NCI-H2107 (cell line): ENCODE results near the gene LRRC26.

Source experiments
- DNase-seq: peaks from one replicate; lab custom pipeline; 2025; lab: John Stamatoyannopoulos, UW

Gene LRRC26

DNA sequence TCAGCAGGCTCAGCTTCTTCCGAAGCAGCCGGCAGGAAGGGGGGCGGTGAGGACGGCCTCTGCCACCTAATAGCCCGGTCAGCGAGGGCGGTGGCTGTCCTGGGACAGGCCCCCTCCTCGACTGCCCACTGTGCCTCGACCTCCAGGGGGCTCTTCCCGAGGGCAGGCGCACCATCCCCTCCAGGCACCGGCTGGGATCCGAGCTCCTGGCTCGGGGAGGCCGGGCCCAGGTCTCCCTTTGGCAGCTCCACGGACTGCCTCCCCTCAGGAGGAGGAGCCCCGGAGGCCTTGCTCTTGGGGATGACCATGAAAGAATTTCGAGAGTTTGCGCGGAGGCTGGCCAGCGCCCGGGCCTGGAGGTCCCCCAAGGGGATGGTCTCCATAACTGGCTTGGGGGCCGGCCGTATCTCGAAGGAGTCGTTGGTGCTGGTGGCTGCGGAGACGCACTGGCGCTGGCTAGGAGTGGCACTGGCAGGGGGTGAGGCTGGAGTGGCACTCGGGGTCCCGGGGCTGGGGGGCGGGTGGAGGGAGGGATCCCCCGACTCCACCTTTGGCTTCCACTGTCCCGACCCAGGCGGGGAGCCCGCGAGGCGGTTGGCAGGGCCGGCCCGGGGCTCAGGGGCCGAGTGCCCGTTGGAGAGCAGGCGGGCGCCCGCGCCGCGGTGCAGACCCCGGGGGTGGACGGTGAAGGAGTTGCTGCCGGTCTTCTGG, 29.7 kb upstream of the LRRC26 start:
- no peak for DNase-seq

DNA sequence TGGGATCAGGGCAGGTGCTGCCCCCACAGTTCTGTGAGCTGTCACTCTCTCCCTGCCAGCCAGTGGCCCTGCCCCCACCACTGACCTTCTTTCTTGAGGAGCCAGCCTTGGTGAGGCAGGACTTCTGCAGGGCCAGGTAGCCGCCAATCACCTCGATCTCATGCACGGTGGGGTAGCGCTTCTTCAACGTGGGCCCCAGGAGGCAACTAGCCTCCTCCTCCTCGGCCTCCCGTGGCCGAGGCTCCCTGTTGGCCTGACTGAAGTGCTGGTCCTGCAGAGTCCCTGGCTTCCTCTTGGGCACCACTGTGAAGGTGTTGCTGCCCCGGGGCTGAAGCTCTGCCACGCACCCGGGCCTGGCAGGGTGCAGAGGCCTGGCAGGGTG, 29.0 kb upstream of the LRRC26 start:
- DNase-seq, result no peak

DNA sequence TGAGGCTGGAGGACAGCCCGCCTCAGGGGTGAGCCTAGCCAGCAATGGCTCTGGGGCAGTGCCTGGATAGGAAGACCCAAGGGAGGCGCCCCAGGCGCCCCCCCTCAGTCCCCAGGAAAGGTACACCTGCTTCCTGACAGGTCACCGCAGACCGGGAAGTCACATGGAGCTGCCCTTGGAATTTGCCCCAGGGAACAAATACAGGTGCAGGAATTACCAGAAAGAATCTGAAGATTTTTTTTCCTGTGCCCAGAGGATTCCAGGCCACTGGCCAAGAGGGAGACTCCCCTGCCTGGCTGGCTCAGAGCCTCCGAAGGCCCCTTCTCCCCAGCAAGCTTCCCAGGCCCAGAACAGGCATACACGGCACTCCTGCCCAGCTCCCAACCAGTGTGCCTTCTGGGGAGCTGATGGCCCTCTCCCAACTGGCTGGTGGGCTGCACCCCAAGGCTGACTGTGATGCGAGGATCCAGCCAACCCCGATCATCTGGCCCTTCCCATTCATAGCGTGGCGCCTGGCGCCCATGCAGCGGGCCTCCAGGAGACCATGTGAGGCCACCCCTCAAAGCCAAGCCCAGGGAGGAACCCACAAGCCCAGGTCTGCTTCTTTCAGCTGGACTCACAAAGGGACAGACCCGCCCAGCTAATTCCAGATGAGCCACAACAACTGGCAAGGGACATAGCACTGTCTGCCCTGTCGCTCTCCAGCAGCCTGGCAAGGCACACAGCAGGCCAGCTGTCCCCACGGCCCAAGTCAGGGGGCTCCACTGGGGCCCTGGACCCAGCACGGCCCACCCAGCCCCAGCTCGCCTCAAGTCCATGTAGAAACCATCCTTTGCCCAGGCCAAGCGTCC, 28.4 kb upstream of the LRRC26 start:
- no peak for DNase-seq

DNA sequence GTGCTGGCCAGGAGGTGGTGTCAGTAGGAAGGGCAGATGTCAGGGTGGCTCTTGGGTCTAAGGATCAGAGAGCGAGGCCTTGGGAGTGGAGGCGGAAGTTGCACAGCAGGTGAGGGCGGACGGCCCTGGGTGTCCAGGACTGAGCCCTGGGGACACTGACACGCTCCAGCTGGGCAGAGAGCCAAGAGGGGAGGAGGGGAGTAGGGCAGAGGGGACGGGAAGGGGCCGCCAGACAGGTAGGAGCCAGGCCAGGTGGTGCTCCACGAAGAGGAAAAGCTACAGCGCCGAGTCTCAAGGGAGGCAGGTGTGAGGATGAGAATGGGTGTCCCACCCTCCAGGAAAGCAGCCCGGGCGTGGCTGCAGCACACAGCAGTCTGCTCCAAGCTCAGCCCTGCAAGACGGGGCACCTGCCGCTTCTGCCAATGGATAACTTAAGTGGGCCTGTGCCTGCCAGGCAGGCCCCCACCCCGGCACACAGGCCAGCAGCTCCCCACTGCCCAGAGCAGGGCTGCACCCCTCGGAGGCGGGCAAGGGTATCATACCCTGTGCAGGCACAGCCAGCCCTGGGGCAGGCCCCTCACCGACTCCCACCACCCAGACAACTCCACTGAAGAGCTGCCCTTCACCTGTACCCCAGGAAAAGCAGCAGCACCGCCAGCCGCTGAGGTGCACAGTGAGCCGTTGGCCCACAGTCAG, 25.8 kb upstream of the LRRC26 start:
- DNase-seq, result peak; percentile 84

GRCh38 chr9:137194909-137195308, 25.1 kb upstream of the LRRC26 start:
- DNase-seq, result no peak

GRCh38 chr9:137194388-137194787, 24.5 kb upstream of the LRRC26 start:
- no peak for DNase-seq

DNA sequence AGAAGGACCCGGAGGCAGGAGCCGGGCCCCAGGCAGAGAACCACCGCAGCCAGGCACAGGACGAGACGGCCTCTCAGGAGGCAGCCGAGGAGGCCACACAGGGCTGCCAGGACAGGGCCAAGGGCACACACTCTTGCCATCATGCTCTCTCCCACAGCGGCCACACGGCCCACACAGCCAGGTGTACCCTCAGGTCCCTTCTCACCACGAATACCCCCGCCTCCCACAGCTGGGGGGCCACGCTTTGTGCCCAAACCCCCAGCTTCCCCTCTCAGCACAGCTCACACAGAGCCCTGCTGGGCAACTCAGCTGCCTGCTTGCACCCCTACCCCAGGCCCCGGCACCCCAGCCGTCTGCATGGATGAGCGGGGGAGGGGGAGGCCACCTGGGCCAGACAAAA, 23.9 kb upstream of the LRRC26 start:
- no peak for DNase-seq

GRCh38 chr9:137192859-137193258, 23.0 kb upstream of the LRRC26 start:
- DNase-seq, result no peak

DNA sequence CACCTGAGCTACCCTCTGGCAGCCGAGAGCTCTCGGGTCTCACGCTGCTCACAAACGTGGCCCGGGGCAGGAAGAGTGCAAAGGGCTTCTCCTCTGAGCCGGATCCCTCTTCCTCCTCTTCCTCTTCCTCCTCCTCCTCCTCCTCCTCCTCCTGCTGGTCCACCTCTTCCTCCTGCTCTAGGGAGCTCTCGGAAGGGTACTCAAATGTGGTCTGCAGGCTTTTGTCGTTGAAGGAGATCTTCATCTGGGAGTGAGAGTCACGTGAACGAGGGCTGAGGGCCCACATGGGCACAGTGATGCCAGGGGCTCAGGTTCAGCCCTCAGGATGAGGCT, 22.6 kb upstream of the LRRC26 start:
- DNase-seq, result no peak

DNA sequence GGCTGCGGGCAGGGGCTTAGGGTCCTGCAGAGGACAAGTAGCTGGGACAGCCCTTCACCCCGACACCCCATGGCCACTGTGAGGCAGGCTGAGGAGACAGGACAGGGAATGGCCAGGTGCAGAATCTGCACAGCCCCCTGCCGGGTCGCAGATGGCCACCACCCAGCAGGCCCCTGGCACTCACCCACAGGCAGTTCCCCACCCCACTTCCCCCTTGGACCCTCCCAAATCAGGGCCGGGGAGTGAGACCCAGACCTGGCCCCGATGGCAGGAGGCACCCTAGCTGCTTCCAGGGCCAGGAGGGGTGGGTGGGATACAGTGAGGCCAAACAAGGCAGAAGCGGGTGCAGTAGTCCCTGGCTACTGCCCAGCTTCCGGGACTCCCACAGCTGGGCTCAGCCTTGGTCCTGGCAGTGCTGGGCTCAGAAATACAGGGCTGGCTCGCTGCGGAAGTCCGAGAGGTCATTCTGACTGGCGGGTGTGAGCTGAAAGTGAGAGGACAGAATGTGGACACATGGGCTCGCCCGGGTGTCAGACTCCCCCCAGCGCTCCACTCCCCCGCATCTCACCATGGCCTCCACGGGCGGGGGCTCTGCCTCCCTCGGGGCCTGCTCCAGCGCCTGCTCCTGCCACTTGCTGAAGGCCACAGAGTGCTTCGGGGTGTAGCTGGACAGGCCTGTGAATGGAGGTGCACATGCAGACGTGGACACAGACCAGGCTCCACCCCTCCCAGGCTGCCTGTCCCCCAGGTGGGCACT, 22.0 kb upstream of the LRRC26 start:
- DNase-seq, result no peak

- no peak for DNase-seq
Observed at GRCh38 chr9:137191245-137191644, 21.4 kb upstream of the LRRC26 start.

DNA sequence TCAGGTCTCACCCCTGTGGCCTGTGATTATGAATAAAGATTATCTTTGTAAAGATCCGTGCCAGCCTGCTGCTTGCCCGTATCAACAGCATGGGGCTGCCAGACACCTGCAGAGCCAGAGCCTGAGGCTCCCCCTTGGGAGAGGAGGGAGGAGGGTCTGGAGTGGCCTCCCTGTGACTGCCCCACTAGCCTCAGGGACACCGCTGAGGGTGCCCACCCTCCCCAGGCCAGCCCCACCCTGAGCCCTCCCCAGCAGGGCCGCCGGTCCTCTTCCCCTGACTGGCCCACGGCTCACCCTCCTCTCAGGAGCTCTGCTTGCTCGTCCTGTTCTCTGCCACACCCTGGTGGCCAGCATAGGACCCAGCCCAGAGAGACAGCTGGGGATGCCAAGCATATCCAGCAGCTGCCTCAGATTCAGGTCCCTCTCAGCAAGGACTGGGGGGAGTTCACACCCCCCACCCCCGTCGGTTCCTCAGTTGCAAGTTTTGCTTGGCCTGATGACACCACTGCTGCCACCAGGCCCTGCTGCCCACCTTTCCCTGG, 20.5 kb upstream of the LRRC26 start:
- DNase-seq, result no peak

DNA sequence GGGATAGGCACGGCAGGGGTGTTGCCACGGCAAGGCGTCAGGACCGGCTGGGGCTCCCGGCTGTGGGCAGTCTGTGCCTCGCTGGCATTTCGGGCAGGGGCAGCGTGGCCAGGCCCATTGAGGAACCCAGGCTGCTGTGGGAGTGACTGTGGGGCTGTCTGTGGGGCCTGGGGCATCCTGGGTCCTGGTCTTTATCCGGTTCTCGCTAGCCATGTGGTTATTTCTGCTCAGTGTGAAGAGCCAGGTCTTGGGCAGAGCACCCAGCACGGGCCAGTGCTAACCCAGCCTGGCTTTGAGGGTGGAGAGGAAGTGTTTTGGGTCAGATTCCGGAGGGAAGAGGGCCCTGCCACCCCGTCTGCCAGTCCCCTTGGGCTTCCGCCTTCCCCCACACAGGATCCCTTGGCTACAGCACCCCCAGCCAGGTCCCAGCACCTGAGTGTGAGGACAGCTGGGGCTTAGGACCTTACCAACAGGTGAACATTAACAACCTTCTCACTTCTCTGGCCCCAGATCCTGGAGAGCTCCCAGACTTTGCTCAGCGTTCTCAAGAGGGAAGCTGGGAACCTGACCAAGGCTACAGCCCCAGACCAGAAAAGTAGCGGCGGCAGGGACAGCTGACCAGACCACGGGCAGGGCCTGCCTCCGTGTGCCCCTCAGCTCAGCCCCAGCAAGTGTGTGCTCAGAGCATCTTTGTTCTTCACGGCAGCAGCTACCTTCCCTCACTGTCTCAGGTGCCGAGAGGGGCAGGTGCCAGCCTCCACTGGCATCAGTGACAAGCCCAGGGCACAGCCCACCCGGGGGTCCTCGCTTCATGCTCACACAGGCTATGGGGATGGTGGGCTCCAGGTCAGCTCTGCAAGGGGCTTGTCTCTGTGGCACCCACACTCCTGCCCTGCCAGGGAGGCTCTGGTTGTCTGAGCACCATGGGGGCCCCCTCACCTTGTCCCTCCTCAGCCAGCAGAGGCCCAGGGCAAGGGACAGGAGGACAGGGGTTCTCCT, 19.7 kb upstream of the LRRC26 start:
- no peak for DNase-seq

DNA sequence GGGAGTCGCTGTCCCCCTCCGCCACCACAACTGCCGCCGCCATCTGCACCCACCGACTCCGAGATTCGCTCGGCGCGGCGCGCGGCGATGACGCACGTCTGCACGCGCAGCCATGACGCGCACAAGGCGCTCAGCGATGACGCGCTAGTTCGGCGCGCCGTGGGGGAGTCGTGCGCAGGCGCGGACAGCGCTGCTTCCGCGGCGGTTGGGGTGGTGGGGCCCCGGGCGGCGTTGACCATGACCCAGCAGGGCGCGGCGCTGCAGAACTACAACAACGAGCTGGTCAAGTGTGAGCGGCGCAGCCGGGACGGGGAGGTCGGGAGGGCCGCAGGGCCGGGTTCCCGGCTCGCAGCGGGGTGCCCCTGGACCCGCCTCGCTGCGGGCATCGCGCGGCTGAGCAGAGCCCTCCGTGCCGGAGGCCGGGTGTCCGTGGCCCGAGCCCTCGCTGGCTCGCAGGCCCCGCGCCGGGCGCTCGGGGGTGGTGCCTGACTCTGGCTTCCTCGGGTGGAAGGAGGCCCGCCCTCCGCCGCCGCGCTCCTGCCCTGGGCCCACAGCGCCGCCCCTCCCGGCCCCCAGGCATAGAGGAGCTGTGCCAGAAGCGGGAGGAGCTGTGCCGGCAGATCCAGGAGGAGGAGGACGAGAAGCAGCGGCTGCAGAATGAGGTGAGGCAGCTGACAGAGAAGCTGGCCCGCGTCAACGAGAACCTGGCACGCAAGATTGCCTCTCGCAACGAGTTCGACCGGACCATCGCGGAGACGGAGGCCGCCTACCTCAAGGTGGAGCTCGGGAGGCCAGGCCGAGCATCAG, 18.8 kb upstream of the LRRC26 start, which contains the start of the genes ANAPC2 and SSNA1:
TSS of gene ANAPC2 (minus strand) at position 71 of the 807 bp plus-strand sequence. CDS start at position 43, 28 bp downstream.
TSS of gene SSNA1 (plus strand) at position 187 of the 807 bp plus-strand sequence. CDS start at position 238, 51 bp downstream.
- peak; percentile 91 for DNase-seq

GRCh38 chr9:137188086-137188489, 18.2 kb upstream of the LRRC26 start:
- no peak for DNase-seq

DNA sequence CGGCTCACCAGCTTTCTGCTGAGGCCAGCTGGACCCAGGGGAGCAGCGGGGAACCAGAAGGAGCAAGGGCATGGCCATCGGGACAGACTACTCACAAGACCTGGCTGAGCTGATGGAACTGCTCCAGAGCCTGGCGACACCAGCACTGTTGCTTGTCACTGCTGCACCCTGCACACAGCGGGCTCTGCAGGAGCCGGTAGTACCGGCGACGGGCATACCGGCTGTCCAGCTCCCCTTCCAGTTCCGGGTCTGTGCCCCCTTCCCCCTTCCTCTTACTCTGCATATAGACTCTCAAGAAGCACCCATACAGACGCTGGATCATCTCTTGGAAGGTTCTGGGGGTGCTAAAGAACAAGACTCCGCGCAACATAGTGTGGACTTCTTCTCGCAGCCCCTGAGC, 17.5 kb upstream of the LRRC26 start:
- no peak for DNase-seq

- no peak for DNase-seq
Observed at GRCh38 chr9:137186385-137186784, 16.5 kb upstream of the LRRC26 start.

GRCh38 chr9:137185921-137186320, 16.1 kb upstream of the LRRC26 start:
- DNase-seq, result no peak

- no peak for DNase-seq
Observed at GRCh38 chr9:137184881-137185660, 15.2 kb upstream of the LRRC26 start.
